H9 (cell line): Measurements from ENCODE around the gene SEMA3E. TPM values are rescaled to one million over a fixed set of nuclear protein-coding genes. Genes with fewer than 3 reads are reported as not detected.

Experiments
- DNase-seq: peaks from one replicate; pipeline ENCODE4 v3.0.0-alpha.2; 2017
- H2AFZ ChIP-seq: one replicate; pipeline ENCODE4 v1.6.1; 2013; ENCODE audit warnings: mild to moderate bottlenecking, low read length, control low read depth, moderate library complexity
- H2AK5ac ChIP-seq: 2 replicates; pipeline ENCODE4 v1.6.1; 2013; ENCODE audit warnings: low read length, control low read depth, mixed read lengths; ENCODE audit not compliant: insufficient read length
- H2BK120ac ChIP-seq: one replicate; pipeline ENCODE4 v1.6.1; 2013; ENCODE audit warnings: low read depth, mild to moderate bottlenecking, low read length, control low read depth, inconsistent platforms; ENCODE audit not compliant: poor library complexity, severe bottlenecking
- H2BK12ac ChIP-seq: 2 replicates; pipeline ENCODE4 v1.6.1; 2013; ENCODE audit warnings: low read length, control low read depth, mixed read lengths, low read depth; ENCODE audit not compliant: insufficient read length
- H2BK15ac ChIP-seq: 2 replicates; pipeline ENCODE4 v1.6.1; 2013; ENCODE audit warnings: low read depth, low read length, control low read depth
- H2BK20ac ChIP-seq: one replicate; pipeline ENCODE4 v1.6.1; 2013; ENCODE audit warnings: low read depth, mild to moderate bottlenecking, low read length, control low read depth, inconsistent platforms; ENCODE audit not compliant: poor library complexity, severe bottlenecking
- H2BK5ac ChIP-seq: 2 replicates; pipeline ENCODE4 v1.6.1; 2013; ENCODE audit warnings: low read length, control low read depth, mixed read lengths; ENCODE audit not compliant: insufficient read length
- H3K14ac ChIP-seq: 2 replicates; pipeline ENCODE4 v1.6.1; 2013; ENCODE audit warnings: low read length, control low read depth; ENCODE audit not compliant: insufficient read depth
- H3K18ac ChIP-seq: 2 replicates; pipeline ENCODE4 v1.6.1; 2013; ENCODE audit warnings: low read depth, mild to moderate bottlenecking, mixed read lengths, low read length, control low read depth; ENCODE audit not compliant: insufficient read length
- H3K23ac ChIP-seq: 2 replicates; pipeline ENCODE4 v1.6.1; 2013; ENCODE audit warnings: low read length, control low read depth, mixed read lengths, low read depth; ENCODE audit not compliant: insufficient read length
- H3K23me2 ChIP-seq: 2 replicates; pipeline ENCODE4 v1.6.1; 2013; ENCODE audit warnings: low read depth, mild to moderate bottlenecking, mixed read lengths, low read length, control low read depth; ENCODE audit not compliant: insufficient read length, poor library complexity, severe bottlenecking
- H3K27ac ChIP-seq: 2 replicates; pipeline ENCODE4 v1.5.1; 2013; ENCODE audit warnings: low read length, control low read depth, mixed read lengths, low read depth; ENCODE audit not compliant: insufficient read length
- H3K27me3 ChIP-seq: 2 replicates; pipeline ENCODE4 v1.6.1; 2013; ENCODE audit warnings: low read length, control low read depth, inconsistent platforms; ENCODE audit not compliant: insufficient read depth
- H3K4ac ChIP-seq: 2 replicates; pipeline ENCODE4 v1.6.1; 2013; ENCODE audit warnings: low read depth, mild to moderate bottlenecking, control low read depth, inconsistent platforms, low read length, moderate library complexity
- H3K4me1 ChIP-seq: 2 replicates; pipeline ENCODE4 v1.6.1; 2013; ENCODE audit warnings: low read length, control low read depth, inconsistent platforms; ENCODE audit not compliant: insufficient read depth
- H3K4me2 ChIP-seq: 2 replicates; pipeline ENCODE4 v1.6.1; 2013; ENCODE audit warnings: low read length, control low read depth, mixed read lengths; ENCODE audit not compliant: insufficient read length, insufficient read depth
- H3K56ac ChIP-seq: 2 replicates; pipeline ENCODE4 v1.6.1; 2013; ENCODE audit warnings: low read depth, mild to moderate bottlenecking, mixed read lengths, low read length, control low read depth; ENCODE audit not compliant: insufficient read length
- H3K79me1 ChIP-seq: 2 replicates; pipeline ENCODE4 v1.6.1; 2013; ENCODE audit warnings: low read depth, mild to moderate bottlenecking, moderate library complexity, low read length, control low read depth, inconsistent platforms; ENCODE audit not compliant: insufficient read depth, poor library complexity, severe bottlenecking
- H3K79me2 ChIP-seq: 2 replicates; pipeline ENCODE4 v1.6.1; 2013; ENCODE audit warnings: low read length, control low read depth, inconsistent platforms; ENCODE audit not compliant: insufficient read depth
- H3K9ac ChIP-seq: 2 replicates; pipeline ENCODE4 v1.6.1; 2013; ENCODE audit warnings: low read length, control low read depth, mixed read lengths; ENCODE audit not compliant: insufficient read length; ENCODE audit errors: extremely low read depth
- H3K9me3 ChIP-seq: one replicate; pipeline ENCODE4 v1.6.1; 2013; ENCODE audit warnings: low read depth, low read length, inconsistent platforms; ENCODE audit not compliant: control insufficient read depth
- H3T11ph ChIP-seq: one replicate; pipeline ENCODE4 v1.6.1; 2013; ENCODE audit warnings: mild to moderate bottlenecking, low read length, control low read depth, inconsistent platforms
- H4K20me1 ChIP-seq: one replicate; pipeline ENCODE4 v1.6.1; 2013; ENCODE audit not compliant: control insufficient read depth, insufficient read length, insufficient read depth
- H4K5ac ChIP-seq: 2 replicates; pipeline ENCODE4 v1.6.1; 2013; ENCODE audit warnings: low read depth, mild to moderate bottlenecking, mixed read lengths, low read length, control low read depth; ENCODE audit not compliant: insufficient read length
- H4K8ac ChIP-seq: replicated peaks from 2 replicates; pipeline ENCODE4 v1.6.1; 2013; ENCODE audit warnings: low read length, control low read depth, mixed read lengths, low read depth; ENCODE audit not compliant: insufficient read length
- H4K91ac ChIP-seq: 2 replicates; pipeline ENCODE4 v1.6.1; 2013; ENCODE audit warnings: low read depth, mild to moderate bottlenecking, moderate library complexity, mixed read lengths, low read length, control low read depth; ENCODE audit not compliant: insufficient read length
- H3K27ac Mint-ChIP-seq, 3 experiments: 2 replicates in 2 of 3; 3 replicates in 1 of 3; pipeline ENCODE4 v1.8.0; 2020 to 2021; ENCODE audit warnings: mixed read lengths in 3 of 3, mild to moderate bottlenecking in 1 of 3, moderate library complexity in 1 of 3
- H3K27me3 Mint-ChIP-seq: 2 replicates; pipeline ENCODE4 v1.8.0; 2021; ENCODE audit warnings: low read depth, mild to moderate bottlenecking, moderate library complexity, mixed read lengths
- H3K36me3 Mint-ChIP-seq, 3 experiments: 2 replicates in 2 of 3; 3 replicates in 1 of 3; pipeline ENCODE4 v1.8.0; 2020 to 2021; ENCODE audit warnings: low read depth in 3 of 3, mixed read lengths in 3 of 3; ENCODE audit not compliant: insufficient read depth in 1 of 3
- H3K4me1 Mint-ChIP-seq, 2 experiments: 2 replicates each; pipeline ENCODE4 v1.8.0; 2020; ENCODE audit warnings: mixed read lengths in 2 of 2
- H3K4me3 Mint-ChIP-seq, 2 experiments: 2 replicates in 1 of 2; 3 replicates in 1 of 2; pipeline ENCODE4 v1.8.0; 2020 to 2021; ENCODE audit warnings: mild to moderate bottlenecking in 2 of 2, mixed read lengths in 2 of 2, moderate library complexity in 1 of 2
- H3K9me3 Mint-ChIP-seq, 2 experiments: 2 replicates in 1 of 2; 3 replicates in 1 of 2; pipeline ENCODE4 v1.8.0; 2020; ENCODE audit warnings: mild to moderate bottlenecking in 2 of 2, mixed read lengths in 2 of 2, moderate library complexity in 1 of 2
- WGBS: extraction: QIAGEN DNeasy Blood & Tissue Kit; methylation state at CpG from one replicate; pipeline ENCODE4 v1.1.7; 2013; ENCODE audit warnings: missing lambda C conversion rate, low lambda C conversion rate, mixed read lengths; ENCODE audit not compliant: insufficient read length; ENCODE audit errors: extremely low coverage; 5-methylcytosine and 5-hydroxymethylcytosine counted together
- total RNA-seq: library from RNA; stranded (reverse); gene quantifications from 2 replicates; pipeline ENCODE4 v1.2.1, GENCODE V29; 2021
- TF ChIP-seq, protein P1 (sequence below): fragments of 200-600 bp; sonication (generic); conservative IDR thresholded peaks from 3 replicates; pipeline ENCODE4 v1.8.0; 2021; ENCODE audit warnings: antibody characterized with exemption, mild to moderate bottlenecking

The SEMA3E gene
- total RNA-seq, 1 experiment from 2014 or later: 0.39 TPM

DNA sequence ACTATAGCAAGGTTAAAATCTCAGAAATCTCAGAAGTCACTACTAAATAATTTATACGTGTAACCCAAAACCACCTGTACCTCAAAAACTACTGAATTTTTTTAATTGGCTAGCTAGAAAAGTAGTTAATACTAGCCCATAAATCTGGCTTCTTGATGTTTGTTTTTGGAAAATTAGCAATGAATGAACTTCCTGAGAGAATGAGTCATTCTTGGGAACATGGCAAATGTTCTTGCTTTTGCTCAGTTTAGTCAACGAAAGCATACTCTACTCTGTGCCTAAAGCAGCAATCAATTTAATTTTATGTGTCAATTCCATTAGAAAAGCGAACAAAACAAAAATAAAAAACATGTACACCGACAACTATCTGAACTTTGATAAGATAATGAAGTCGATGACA is 69.2 kb downstream of the SEMA3E start:
- Histone ChIP-seq H3K4me2 (no peak overlapping the region), H2BK5ac (no peak overlapping the region), H2BK15ac (no peak overlapping the region), H3K27me3 (no peaks in the 10 kb centered on the region), H4K5ac (no peak overlapping the region), H3K18ac (no peak overlapping the region), H3K27ac (no peak overlapping the region), H3K4me1 (no peaks in the 10 kb centered on the region), H3K9ac (no peak overlapping the region), H3K23me2 (no peaks in the 10 kb centered on the region), H3K79me1 (no peaks in the 10 kb centered on the region), H2AFZ (no peak overlapping the region), H3K23ac (no peak overlapping the region), H4K91ac (no peak overlapping the region), H2BK20ac (no peak overlapping the region), H3K4ac (no peak overlapping the region), H3K56ac (no peak overlapping the region), H2AK5ac (no peak overlapping the region), H2BK120ac (no peak overlapping the region), H2BK12ac (no peak overlapping the region), H4K20me1 (no peaks in the 10 kb centered on the region), H3K14ac (no peak overlapping the region), H3T11ph (no peak overlapping the region), H3K9me3 (no peaks in the 10 kb centered on the region), H4K8ac (no peak overlapping the region), H3K79me2 (no peaks in the 10 kb centered on the region)
- WGBS: no CpG with 5 or more reads among the region's 5 CpGs
- no peak overlapping the region for H3K4me3 Mint-ChIP-seq
- no peaks in the 10 kb centered on the region for H3K4me1 Mint-ChIP-seq
- H3K36me3 Mint-ChIP-seq: no peaks in the 10 kb centered on the region
- TF ChIP-seq, protein P1, sequence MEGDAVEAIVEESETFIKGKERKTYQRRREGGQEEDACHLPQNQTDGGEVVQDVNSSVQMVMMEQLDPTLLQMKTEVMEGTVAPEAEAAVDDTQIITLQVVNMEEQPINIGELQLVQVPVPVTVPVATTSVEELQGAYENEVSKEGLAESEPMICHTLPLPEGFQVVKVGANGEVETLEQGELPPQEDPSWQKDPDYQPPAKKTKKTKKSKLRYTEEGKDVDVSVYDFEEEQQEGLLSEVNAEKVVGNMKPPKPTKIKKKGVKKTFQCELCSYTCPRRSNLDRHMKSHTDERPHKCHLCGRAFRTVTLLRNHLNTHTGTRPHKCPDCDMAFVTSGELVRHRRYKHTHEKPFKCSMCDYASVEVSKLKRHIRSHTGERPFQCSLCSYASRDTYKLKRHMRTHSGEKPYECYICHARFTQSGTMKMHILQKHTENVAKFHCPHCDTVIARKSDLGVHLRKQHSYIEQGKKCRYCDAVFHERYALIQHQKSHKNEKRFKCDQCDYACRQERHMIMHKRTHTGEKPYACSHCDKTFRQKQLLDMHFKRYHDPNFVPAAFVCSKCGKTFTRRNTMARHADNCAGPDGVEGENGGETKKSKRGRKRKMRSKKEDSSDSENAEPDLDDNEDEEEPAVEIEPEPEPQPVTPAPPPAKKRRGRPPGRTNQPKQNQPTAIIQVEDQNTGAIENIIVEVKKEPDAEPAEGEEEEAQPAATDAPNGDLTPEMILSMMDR: no peak
- H3K27me3 Mint-ChIP-seq: no peaks in the 10 kb centered on the region; the same call in 1 of the 2 replicates
- no peak for DNase-seq
- H3K27ac Mint-ChIP-seq: no peak overlapping the region
- H3K9me3 Mint-ChIP-seq: no peaks in the 10 kb centered on the region
